HepG2 (cell line): ENCODE measurements around the gene CDC42EP1. TPM values are rescaled to one million over a fixed set of nuclear protein-coding genes. Genes with fewer than 3 reads are reported as not detected.

ENCODE experiments used
- CAMTA2 ChIP-seq: sonication (generic); formaldehyde crosslinking; IDR thresholded peaks from 2 replicates; pipeline ENCODE4 v1.4.0; 2020; ENCODE audit warnings: mild to moderate bottlenecking, missing genetic modification reagents, borderline replicate concordance
- DRAP1 ChIP-seq: IDR thresholded peaks from 2 replicates; pipeline ENCODE4 v1.6.1; 2016; ENCODE audit warnings: missing genetic modification reagents, missing compliant biosample characterization
- FOXO1 ChIP-seq: sonication (generic); formaldehyde crosslinking; IDR thresholded peaks from 2 replicates; pipeline ENCODE4 v1.4.0; 2020; ENCODE audit warnings: missing genetic modification reagents
- HOXD1 ChIP-seq: sonication (generic); formaldehyde crosslinking; IDR thresholded peaks from 2 replicates; pipeline ENCODE4 v1.5.0; 2020; ENCODE audit warnings: missing genetic modification reagents
- NCOA1 ChIP-seq: sonication (generic); formaldehyde crosslinking; IDR thresholded peaks from 2 replicates; pipeline ENCODE4 v1.9.0; 2021; ENCODE audit warnings: missing genetic modification reagents
- NFYC ChIP-seq: IDR thresholded peaks from 2 replicates; pipeline ENCODE4 v1.6.1; 2016; ENCODE audit warnings: missing genetic modification reagents, missing compliant biosample characterization
- NRL ChIP-seq: sonication (generic); formaldehyde crosslinking; IDR thresholded peaks from 2 replicates; pipeline ENCODE4 v1.5.0; 2020; ENCODE audit warnings: missing genetic modification reagents, mild to moderate bottlenecking, moderate library complexity, borderline replicate concordance
- PREB ChIP-seq: sonication (generic); formaldehyde crosslinking; IDR thresholded peaks from 2 replicates; pipeline ENCODE4 v1.4.0; 2020; ENCODE audit warnings: missing genetic modification reagents
- RFX5 ChIP-seq: IDR thresholded peaks from 2 replicates; pipeline ENCODE4 v1.6.1; 2011; ENCODE audit warnings: low read depth, low read length, improper control_type of control experiment
- SALL2 ChIP-seq: sonication (generic); formaldehyde crosslinking; IDR thresholded peaks from 2 replicates; pipeline ENCODE4 v1.8.1; 2023; ENCODE audit warnings: mild to moderate bottlenecking, missing genetic modification reagents, inconsistent platforms
- SIX1 ChIP-seq: sonication (generic); formaldehyde crosslinking; IDR thresholded peaks from 2 replicates; pipeline ENCODE4 v1.4.0; 2020; ENCODE audit warnings: missing genetic modification reagents, borderline replicate concordance
- TBL1XR1 ChIP-seq: fragments of 150-350 bp; IDR thresholded peaks from 2 replicates; pipeline ENCODE4 v1.6.1; 2014; ENCODE audit warnings: borderline replicate concordance, low read length; ENCODE audit not compliant: partially characterized antibody
- TSC22D2 ChIP-seq: sonication (generic); formaldehyde crosslinking; IDR thresholded peaks from 2 replicates; pipeline ENCODE4 v1.5.1; 2020; ENCODE audit warnings: missing genetic modification reagents, mild to moderate bottlenecking, borderline replicate concordance
- U2AF1 ChIP-seq: fragments of 200-400 bp; formaldehyde crosslinking; optimal IDR thresholded peaks from 2 replicates; pipeline ENCODE3; 2017; ENCODE audit warnings: mild to moderate bottlenecking, low read depth, low read length
- ZBTB26 ChIP-seq: IDR thresholded peaks from 2 replicates; pipeline ENCODE4 v1.6.1; 2016; ENCODE audit warnings: missing compliant biosample characterization, missing genetic modification reagents, borderline replicate concordance
- ZNF256 ChIP-seq: sonication (generic); formaldehyde crosslinking; conservative IDR thresholded peaks from 2 replicates; pipeline ENCODE4 v1.4.0; 2020; ENCODE audit warnings: missing genetic modification reagents
- ZNF329 ChIP-seq: sonication (generic); formaldehyde crosslinking; IDR thresholded peaks from 2 replicates; pipeline ENCODE4 v1.9.0; 2021; ENCODE audit warnings: low read depth, mild to moderate bottlenecking, missing genetic modification reagents
- ZNF430 ChIP-seq: sonication (generic); formaldehyde crosslinking; IDR thresholded peaks from 2 replicates; pipeline ENCODE4 v1.9.0; 2021; ENCODE audit warnings: mild to moderate bottlenecking, missing genetic modification reagents
- ZNF563 ChIP-seq: sonication (generic); formaldehyde crosslinking; IDR thresholded peaks from 2 replicates; pipeline ENCODE4 v1.8.0; 2022; ENCODE audit warnings: mild to moderate bottlenecking, moderate library complexity, missing genetic modification reagents
- ZSCAN25 ChIP-seq: sonication (generic); formaldehyde crosslinking; IDR thresholded peaks from 2 replicates; pipeline ENCODE4 v1.8.0; 2022; ENCODE audit warnings: mild to moderate bottlenecking, missing genetic modification reagents
- polyA plus RNA-seq, 8 experiments: library from polyadenylated mRNA; depleted of rRNA in 3 of 8; stranded (reverse) in 7 of 8; unstranded in 1 of 8; fragments of >200 nt; fragmentation: Illumina TruSeq in 4 of 8; extraction: Trizol in 4 of 8; gene quantifications; 2 replicates each; pipeline versions ENCODE4 v1.2.1 to v1.2.3, GENCODE V29; 2011 to 2016; ENCODE audit warnings: low read depth in 4 of 8, missing spikeins in 1 of 8, mixed read lengths in 1 of 8; ENCODE audit not compliant: insufficient read depth in 1 of 8
- total RNA-seq, 5 experiments: library from RNA; depleted of rRNA; stranded (reverse); fragments of >200 nt; fragmentation: Illumina TruSeq; extraction: Trizol; gene quantifications; 2 replicates each; pipeline ENCODE4 v1.2.3, GENCODE V29; 2016; ENCODE audit warnings: low read depth in 1 of 5
- TF ChIP-seq, protein P1 (sequence below): sonication (generic); formaldehyde crosslinking; IDR thresholded peaks from 2 replicates; pipeline ENCODE4 v1.5.0; 2020; ENCODE audit warnings: missing genetic modification reagents
- TF ChIP-seq, protein P2 (sequence below): sonication (generic); formaldehyde crosslinking; IDR thresholded peaks from 2 replicates; pipeline ENCODE4 v1.4.0; 2020; ENCODE audit warnings: missing genetic modification reagents
- TF ChIP-seq, protein P3 (sequence below): fragments of 450-650 bp; IDR thresholded peaks from 2 replicates; pipeline ENCODE4 v1.6.1; 2016

The CDC42EP1 gene
- total and polyA plus RNA-seq, 2 of the 13 experiments (the other 11 are each of a cell fraction or from before 2014, with no cell fraction given): 17.1 to 29.5 TPM

DNA sequence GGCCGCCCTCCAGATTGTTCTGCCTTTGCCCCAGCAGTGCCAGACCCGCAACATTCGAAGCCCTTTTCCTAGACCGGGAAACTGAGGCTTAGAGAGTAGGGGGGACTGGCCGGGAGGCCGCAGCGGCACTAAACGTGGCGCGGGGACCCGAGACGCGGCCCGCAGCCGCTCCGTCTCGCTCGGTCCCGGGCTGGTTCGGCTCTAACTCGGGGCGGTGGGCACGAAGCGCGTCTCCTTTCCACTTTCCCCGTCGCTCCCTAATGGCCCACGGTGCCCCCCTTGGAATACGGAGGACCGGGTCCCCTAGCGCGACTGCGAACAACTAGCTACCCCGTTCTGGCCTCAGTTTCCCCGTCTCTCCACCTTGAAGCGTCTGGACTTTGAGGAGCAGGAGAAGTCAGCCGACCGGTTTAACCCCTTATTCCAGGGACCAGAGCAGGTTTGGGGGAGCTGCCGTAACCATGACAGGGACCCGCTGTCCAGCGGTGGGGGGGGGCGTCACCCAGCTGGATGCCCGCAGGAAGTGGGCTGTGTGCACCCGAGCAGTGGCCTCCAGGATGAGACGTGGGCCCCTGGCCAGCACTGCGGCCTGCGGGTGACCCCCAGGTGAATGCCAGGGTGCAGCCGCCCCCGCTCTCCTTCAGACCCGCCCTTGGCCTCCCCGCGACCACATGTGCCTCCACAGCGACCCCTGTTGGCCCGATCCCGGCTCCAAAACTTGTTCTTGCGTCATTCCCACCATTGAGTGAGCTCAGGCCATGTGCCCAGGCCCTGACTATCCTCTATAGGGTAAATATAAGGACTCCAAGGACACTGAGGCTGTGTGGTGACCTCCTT, 1.1 kb downstream of the CDC42EP1 start (continued):
- TF ChIP-seq, protein P1, sequence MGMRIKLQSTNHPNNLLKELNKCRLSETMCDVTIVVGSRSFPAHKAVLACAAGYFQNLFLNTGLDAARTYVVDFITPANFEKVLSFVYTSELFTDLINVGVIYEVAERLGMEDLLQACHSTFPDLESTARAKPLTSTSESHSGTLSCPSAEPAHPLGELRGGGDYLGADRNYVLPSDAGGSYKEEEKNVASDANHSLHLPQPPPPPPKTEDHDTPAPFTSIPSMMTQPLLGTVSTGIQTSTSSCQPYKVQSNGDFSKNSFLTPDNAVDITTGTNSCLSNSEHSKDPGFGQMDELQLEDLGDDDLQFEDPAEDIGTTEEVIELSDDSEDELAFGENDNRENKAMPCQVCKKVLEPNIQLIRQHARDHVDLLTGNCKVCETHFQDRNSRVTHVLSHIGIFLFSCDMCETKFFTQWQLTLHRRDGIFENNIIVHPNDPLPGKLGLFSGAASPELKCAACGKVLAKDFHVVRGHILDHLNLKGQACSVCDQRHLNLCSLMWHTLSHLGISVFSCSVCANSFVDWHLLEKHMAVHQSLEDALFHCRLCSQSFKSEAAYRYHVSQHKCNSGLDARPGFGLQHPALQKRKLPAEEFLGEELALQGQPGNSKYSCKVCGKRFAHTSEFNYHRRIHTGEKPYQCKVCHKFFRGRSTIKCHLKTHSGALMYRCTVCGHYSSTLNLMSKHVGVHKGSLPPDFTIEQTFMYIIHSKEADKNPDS: no peak
- TF ChIP-seq ZBTB26 (CRISPR knock-in tag): peak; percentile 75
- peak; percentile 89 for TF ChIP-seq ZSCAN25 (CRISPR knock-in tag)
- peak; percentile 49; the same call in 1 of the 2 replicates for TF ChIP-seq SIX1 (CRISPR knock-in tag)
- TF ChIP-seq NFYC (CRISPR knock-in tag): 0 out of 2 replicates have a peak, but pooled peaks have one; percentile 20
- TF ChIP-seq, protein P2, sequence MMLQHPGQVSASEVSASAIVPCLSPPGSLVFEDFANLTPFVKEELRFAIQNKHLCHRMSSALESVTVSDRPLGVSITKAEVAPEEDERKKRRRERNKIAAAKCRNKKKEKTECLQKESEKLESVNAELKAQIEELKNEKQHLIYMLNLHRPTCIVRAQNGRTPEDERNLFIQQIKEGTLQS (CRISPR knock-in tag): peak; percentile 97
- TF ChIP-seq DRAP1 (CRISPR knock-in tag): peak; percentile 33; the same call in 1 of the 2 replicates
- TF ChIP-seq NCOA1 (CRISPR knock-in tag): no peak
- TF ChIP-seq PREB (CRISPR knock-in tag): no peak
- 0 out of 2 replicates have a peak, but pooled peaks have one; percentile 15 for TF ChIP-seq RFX5
- TF ChIP-seq ZNF563 (CRISPR knock-in tag): peak; percentile 69
- peak; percentile 83; the same call in 1 of the 2 replicates for TF ChIP-seq ZNF430
- peak; percentile 45; the same call in 1 of the 2 replicates for TF ChIP-seq ZNF329 (CRISPR knock-in tag)
- peak; percentile 69 for TF ChIP-seq FOXO1 (CRISPR knock-in tag)
- TF ChIP-seq NRL (CRISPR knock-in tag): no peak; the same call in 1 of the 2 replicates
- no peak for TF ChIP-seq CAMTA2 (CRISPR knock-in tag)
- TF ChIP-seq HOXD1 (CRISPR knock-in tag): peak; percentile 72
- TF ChIP-seq, protein P3, sequence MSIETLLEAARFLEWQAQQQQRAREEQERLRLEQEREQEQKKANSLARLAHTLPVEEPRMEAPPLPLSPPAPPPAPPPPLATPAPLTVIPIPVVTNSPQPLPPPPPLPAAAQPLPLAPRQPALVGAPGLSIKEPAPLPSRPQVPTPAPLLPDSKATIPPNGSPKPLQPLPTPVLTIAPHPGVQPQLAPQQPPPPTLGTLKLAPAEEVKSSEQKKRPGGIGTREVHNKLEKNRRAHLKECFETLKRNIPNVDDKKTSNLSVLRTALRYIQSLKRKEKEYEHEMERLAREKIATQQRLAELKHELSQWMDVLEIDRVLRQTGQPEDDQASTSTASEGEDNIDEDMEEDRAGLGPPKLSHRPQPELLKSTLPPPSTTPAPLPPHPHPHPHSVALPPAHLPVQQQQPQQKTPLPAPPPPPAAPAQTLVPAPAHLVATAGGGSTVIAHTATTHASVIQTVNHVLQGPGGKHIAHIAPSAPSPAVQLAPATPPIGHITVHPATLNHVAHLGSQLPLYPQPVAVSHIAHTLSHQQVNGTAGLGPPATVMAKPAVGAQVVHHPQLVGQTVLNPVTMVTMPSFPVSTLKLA: peak; percentile 83
- no peak for TF ChIP-seq U2AF1
- TF ChIP-seq TBL1XR1: no peak
- 0 out of 2 replicates have a peak, but pooled peaks have one; percentile 40 for TF ChIP-seq TSC22D2
- TF ChIP-seq ZNF256 (CRISPR knock-in tag): peak; percentile 40; the same call in 1 of the 2 replicates
- peak; percentile 85 for TF ChIP-seq SALL2 (CRISPR knock-in tag)
